Omental fat pad (tissue), 4 donors: Measurements from ENCODE around the gene PHRF1. TPM values are rescaled to one million over a fixed set of nuclear protein-coding genes. Genes with fewer than 3 reads are reported as not detected.
A peak's percentile ranks its signal among the peaks of the same experiment; 100 is the strongest.

Source experiments
- ATAC-seq: fragments of 150-250 bp; one replicate; pipeline ENCODE4 v1.9.1; 2016; ENCODE audit warnings: mild to moderate bottlenecking, moderate library complexity; ENCODE audit not compliant: low FRiP score
- DNase-seq: peaks from one replicate; pipeline ENCODE4 v3.0.0-alpha.2; 2019; ENCODE audit warnings: low spot score
- total RNA-seq, 4 donors: library from RNA; depleted of rRNA; stranded (reverse); fragments of >200 nt; gene quantifications; one replicate each; pipeline ENCODE4 v1.1.0, GENCODE V29; 2016
- TF ChIP-seq, protein P1 (sequence below), 3 donors: fragments of 450-650 bp; IDR thresholded peaks; one replicate each; pipeline ENCODE4 v1.5.1; 2016 to 2017; ENCODE audit warnings: antibody characterized with exemption in 3 of 3, mild to moderate bottlenecking in 3 of 3, moderate library complexity in 2 of 3

PHRF1 gene
- total RNA-seq, 4 donors from 2014 or later = 14.7 to 34.9 (median 22.4) TPM

DNA sequence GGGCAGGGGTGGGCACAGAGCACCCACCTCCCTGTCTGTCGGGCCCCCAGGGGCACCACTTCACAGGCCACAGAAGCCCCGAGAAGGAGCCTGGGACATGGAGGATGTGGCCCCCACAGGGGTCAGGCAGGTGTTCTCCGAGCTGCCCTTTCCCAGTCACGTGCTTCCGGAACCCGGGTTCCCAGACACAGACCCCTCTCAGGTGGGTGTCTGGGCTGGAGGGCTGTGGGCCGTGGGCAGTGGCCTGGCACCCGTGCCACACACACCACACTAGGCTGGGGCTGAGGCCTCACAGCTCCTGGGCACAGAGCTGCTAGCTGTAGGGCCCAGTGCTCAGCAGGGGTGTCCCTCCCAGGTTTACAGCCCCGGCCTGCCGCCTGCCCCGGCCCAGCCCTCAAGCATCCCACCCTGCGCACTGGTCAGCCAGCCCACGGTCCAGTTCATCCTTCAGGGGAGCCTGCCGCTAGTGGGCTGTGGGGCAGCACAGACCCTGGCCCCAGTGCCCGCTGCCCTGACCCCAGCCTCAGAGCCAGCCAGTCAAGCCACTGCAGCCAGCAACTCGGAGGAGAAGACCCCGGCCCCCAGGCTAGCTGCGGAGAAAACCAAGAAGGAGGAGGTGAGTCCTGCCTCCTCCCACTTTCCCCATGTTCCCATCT lies 34.0 kb downstream of the PHRF1 start:
- ATAC-seq (no peak), DNase-seq (no peak)
- TF ChIP-seq, protein P1, sequence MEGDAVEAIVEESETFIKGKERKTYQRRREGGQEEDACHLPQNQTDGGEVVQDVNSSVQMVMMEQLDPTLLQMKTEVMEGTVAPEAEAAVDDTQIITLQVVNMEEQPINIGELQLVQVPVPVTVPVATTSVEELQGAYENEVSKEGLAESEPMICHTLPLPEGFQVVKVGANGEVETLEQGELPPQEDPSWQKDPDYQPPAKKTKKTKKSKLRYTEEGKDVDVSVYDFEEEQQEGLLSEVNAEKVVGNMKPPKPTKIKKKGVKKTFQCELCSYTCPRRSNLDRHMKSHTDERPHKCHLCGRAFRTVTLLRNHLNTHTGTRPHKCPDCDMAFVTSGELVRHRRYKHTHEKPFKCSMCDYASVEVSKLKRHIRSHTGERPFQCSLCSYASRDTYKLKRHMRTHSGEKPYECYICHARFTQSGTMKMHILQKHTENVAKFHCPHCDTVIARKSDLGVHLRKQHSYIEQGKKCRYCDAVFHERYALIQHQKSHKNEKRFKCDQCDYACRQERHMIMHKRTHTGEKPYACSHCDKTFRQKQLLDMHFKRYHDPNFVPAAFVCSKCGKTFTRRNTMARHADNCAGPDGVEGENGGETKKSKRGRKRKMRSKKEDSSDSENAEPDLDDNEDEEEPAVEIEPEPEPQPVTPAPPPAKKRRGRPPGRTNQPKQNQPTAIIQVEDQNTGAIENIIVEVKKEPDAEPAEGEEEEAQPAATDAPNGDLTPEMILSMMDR (IDR thresholded peaks at IDR 0.05) = no peak

DNA sequence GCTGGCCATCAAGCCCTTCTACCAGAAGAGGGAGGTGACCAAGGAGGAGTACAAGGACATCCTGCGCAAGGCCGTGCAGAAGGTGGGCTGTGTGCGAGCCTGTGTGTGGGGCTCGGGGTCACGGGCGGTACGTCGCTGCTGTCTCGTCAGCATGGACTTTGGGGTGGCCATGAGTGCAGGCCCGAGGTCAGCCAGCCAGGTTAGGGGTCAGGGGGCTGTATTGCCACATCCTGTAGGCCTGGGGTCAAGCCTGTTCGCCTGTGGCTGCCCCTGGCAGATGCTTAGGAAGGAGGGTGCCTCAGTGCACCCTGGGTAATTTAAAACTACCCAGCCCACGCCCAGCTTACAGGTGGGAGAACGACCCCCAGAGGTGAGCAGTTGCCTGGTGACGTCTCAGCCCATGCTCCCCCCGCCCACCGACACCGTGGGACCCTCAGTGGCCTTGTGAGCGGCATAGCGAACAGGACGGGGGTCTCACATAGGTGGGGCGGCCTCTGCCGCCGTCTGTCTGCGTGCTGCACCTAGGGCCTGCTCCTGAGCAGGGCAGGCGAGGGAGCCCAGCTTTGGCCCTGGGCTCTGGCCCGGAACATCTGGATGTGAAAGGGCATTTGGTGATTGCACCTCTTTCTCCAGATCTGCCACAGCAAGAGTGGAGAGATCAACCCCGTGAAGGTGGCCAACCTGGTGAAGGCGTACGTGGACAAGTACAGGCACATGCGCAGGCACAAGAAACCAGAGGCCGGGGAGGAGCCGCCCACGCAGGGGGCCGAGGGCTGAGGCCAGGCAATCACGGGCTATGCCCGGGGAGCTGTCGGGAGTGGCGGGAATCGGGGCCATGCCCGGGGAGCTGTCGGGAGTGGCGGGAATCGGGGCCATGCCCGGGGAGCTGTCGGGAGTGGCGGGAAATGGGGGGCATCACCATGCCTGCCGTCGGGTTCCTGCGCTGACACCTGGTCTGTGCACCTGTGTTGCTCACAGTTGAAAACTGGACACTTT lies 35.0 kb downstream of the PHRF1 start:
- ATAC-seq (no peak), DNase-seq (no peak)
- TF ChIP-seq, protein P1 (IDR thresholded peaks at IDR 0.05) = no peak

DNA sequence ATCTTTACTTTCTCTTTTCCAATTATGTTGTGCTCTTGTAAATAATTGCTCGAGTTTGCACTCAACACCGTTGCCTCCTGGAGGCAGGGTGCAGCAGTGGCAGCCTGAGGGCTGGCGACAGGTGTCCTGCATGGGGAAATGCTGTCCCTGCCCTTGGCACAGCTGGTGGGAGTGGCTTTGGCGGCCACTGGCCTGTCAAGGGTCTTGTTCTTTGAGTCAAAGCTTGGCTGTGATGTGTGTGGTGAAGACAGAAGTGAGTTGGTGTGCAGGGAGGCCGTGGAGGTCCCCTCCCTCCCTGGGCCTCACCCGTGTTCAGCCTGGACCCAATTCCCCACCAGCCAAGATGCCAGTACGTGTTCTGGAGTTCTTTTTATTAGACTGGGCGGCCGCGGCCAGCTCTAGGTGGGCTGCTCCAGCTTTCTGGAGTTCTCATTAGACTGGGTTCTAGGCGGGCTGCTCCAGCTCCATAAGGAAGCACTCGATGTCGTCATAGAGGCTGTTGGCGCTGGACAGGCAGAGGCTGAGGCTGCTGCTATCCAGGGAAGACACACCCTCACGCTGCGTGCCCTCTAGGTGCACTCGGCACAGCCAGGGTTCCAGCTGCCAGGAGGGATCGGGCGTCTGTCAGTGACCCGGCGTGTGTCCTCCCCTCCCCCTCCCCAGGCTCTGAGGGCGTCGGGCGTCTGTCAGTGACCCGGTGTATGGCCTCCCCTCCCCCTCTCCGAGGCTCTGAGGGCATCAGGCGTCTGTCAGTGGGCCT lies 36.1 kb downstream of the PHRF1 start:
- TF ChIP-seq, protein P1 (IDR thresholded peaks at IDR 0.05) = no peak
- DNase-seq (no peak), ATAC-seq (no peak)

DNA sequence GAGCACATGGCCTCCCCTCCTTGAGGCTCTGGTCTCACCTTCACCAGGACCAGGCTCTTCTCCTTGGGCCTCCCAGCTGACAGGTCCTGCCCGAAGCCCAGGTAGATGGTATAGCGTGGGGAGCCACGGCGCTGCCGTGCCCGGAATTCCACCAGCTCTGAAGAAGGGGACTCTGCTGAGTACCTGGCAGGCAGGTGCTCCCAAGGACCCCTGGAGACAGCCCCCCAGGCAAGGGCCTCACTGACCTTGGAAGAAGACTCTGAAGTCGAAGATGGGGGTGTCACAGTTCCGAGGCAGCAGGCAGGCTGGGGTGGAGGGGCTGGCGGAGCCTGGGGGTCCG lies 36.7 kb downstream of the PHRF1 start:
- TF ChIP-seq, protein P1 (IDR thresholded peaks at IDR 0.05) = no peak
- no peak for DNase-seq
- no peak for ATAC-seq

DNA sequence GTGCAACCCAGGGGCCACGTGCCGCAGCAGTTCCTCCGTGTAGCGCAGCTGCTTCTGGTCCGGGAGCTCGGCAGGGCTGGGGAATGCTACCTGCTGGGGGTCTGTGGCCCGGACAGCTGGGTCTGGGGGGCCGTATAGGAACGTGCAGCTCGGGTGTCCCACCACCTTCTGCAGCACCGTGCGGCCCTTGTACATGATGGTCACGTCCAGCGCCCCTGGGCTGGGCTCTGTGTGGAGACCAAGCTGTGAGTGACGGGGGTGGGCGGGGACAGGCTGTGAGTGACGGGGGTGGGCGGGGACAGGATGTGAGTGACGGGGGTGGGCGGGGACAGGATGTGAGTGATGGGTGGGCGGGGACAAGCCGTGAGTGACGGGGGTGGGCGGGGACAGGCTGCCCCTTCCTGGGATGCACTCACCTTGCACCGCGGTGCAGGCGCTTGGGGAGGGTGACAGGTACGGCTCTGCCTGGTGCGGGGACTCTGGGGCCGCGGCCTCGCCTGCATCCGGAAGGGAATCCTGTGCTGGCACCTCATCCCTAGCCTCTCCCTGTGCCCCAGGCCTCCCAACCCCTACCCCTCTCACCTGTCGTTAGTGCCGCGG lies 37.2 kb downstream of the PHRF1 start:
- TF ChIP-seq, protein P1 (IDR thresholded peaks at IDR 0.05) = no peak
- no peak for ATAC-seq
- DNase-seq = peak; percentile 69

DNA sequence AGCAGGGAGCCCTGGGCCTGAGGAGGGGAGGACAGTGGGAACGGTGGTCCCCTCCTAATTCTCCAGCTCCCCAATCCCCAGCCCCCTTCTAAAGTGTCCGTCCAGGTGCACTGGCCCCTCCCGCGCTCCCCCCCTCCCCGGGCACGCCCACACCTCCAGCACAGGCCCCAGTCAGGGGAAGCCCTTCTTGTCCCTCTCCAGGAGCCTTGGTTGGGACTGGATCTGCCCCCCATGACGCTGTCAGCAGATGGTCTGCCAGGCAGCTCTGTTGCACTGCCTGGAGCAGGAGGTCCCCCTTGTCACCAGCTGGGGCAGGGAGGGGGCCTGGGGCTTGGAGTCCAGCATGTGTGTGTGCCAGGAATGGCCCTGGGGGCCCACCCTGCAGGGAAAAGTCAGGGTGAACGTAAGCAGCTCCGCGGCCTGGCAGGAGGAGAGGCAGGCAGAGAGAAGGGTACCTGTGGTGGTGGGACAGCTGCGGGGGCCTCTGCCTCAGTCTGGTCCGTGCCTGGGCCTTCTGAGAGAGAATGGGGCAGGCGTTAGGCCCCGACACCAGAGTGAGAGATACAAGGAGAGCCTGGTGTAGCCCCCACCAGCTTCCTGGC lies 37.9 kb downstream of the PHRF1 start:
- ATAC-seq (no peak), DNase-seq (no peak)
- TF ChIP-seq, protein P1 (IDR thresholded peaks at IDR 0.05) = no peak
